Hepatocyte (in vitro differentiated cells): ENCODE data around the gene OR2T8. TPM values are rescaled to one million over a fixed set of nuclear protein-coding genes. Genes with fewer than 3 reads are reported as not detected.
"Not testable (repeated sequence)": the region's sequence is repeated elsewhere in the genome, so short reads cannot be mapped to it uniquely, and the experiment has no call there.

Source experiments
- DNase-seq: peaks from one replicate; pipeline ENCODE4 v3.0.0-alpha.2; 2016; ENCODE audit warnings: low spot score
- H2AFZ ChIP-seq: fragments of 200-600 bp; sonication (generic); 2 replicates; pipeline ENCODE4 v1.6.0; 2016; ENCODE audit warnings: antibody characterized with exemption, mild to moderate bottlenecking
- H3K27ac ChIP-seq: fragments of 200-600 bp; sonication (generic); 2 replicates; pipeline ENCODE4 v1.5.1; 2016; ENCODE audit warnings: mild to moderate bottlenecking
- H3K27me3 ChIP-seq: fragments of 200-600 bp; sonication (generic); 2 replicates; pipeline ENCODE4 v1.6.1; 2016
- H3K36me3 ChIP-seq: fragments of 200-600 bp; sonication (generic); replicated peaks from 2 replicates; pipeline ENCODE4 v1.5.1; 2016; ENCODE audit warnings: low read depth; ENCODE audit not compliant: insufficient read depth
- H3K4me1 ChIP-seq: fragments of 200-600 bp; sonication (generic); 2 replicates; pipeline ENCODE4 v1.5.1; 2016; ENCODE audit warnings: mild to moderate bottlenecking, moderate library complexity; ENCODE audit not compliant: insufficient read depth
- H3K4me2 ChIP-seq: fragments of 200-600 bp; sonication (generic); 2 replicates; pipeline ENCODE4 v1.6.0; 2016
- H3K4me3 ChIP-seq: fragments of 200-600 bp; sonication (generic); 2 replicates; pipeline ENCODE4 v1.5.1; 2016; ENCODE audit warnings: mild to moderate bottlenecking
- H3K79me2 ChIP-seq: fragments of 200-600 bp; sonication (generic); 2 replicates; pipeline ENCODE4 v1.6.0; 2017; ENCODE audit warnings: mild to moderate bottlenecking
- H3K9me2 ChIP-seq: fragments of 200-600 bp; sonication (generic); replicated peaks from 2 replicates; pipeline ENCODE4 v1.6.0; 2017; ENCODE audit warnings: mild to moderate bottlenecking; ENCODE audit not compliant: insufficient read depth
- H3K9me3 ChIP-seq: fragments of 200-600 bp; sonication (generic); 2 replicates; pipeline ENCODE4 v1.5.1; 2016; ENCODE audit warnings: low read depth, mild to moderate bottlenecking
- H4K20me1 ChIP-seq: fragments of 200-600 bp; sonication (generic); 2 replicates; pipeline ENCODE4 v1.6.0; 2016; ENCODE audit warnings: mild to moderate bottlenecking; ENCODE audit not compliant: insufficient read depth, poor library complexity, severe bottlenecking
- EZH2 ChIP-seq: fragments of 200-600 bp; sonication (generic); IDR thresholded peaks from 2 replicates; pipeline ENCODE4 v1.6.1; 2016; ENCODE audit warnings: antibody characterized with exemption, mild to moderate bottlenecking, borderline replicate concordance
- EZH2phosphoT487 ChIP-seq: fragments of 200-600 bp; sonication (generic); IDR thresholded peaks from one replicate; pipeline ENCODE4 v1.6.1; 2018; ENCODE audit warnings: antibody characterized with exemption, mild to moderate bottlenecking, low read depth, moderate library complexity; ENCODE audit not compliant: unreplicated experiment, severe bottlenecking
- WGBS: methylation state at CpG from one replicate; pipeline ENCODE4 v1.1.6; 2016; ENCODE audit warnings: low lambda C conversion rate; ENCODE audit errors: missing lambda C conversion rate; 5-methylcytosine and 5-hydroxymethylcytosine counted together
- polyA plus RNA-seq: library from polyadenylated mRNA; unstranded; fragments of >200 nt; fragmentation: Nextera tagmentation; extraction: Ambion mirVana; gene quantifications from 2 replicates; pipeline ENCODE4 v1.2.1, GENCODE V29; 2016
- total RNA-seq: library from RNA; depleted of rRNA; stranded (reverse); fragments of >200 nt; gene quantifications from 2 replicates; pipeline ENCODE4 v1.2.3, GENCODE V29; 2014
- TF ChIP-seq, protein P1 (sequence below): fragments of 200-600 bp; sonication (generic); IDR thresholded peaks from 2 replicates; pipeline ENCODE4 v1.5.1; 2016; ENCODE audit warnings: antibody characterized with exemption, mild to moderate bottlenecking; ENCODE audit not compliant: poor library complexity

Gene OR2T8
- total and polyA plus RNA-seq, 2 experiments from 2014 or later = not detected

DNA sequence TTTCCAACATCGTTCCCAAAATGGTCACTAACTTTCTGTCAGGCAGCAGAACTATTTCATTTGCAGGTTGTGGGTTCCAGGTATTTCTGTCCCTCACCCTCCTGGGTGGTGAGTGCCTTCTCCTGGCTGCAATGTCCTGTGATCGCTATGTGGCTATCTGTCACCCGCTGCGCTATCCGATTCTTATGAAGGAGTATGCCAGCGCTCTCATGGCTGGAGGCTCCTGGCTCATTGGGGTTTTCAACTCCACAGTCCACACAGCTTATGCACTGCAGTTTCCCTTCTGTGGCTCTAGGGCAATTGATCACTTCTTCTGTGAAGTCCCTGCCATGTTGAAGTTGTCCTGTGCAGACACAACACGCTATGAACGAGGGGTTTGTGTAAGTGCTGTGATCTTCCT lies 13.9 kb downstream of the OR2T8 start:
- no peak overlapping the region for H3K27ac ChIP-seq
- no peak overlapping the region for H3K4me3 ChIP-seq
- no peaks in the 10 kb centered on the region for H3K9me2 ChIP-seq
- no peaks in the 10 kb centered on the region for H3K4me1 ChIP-seq
- no peak for TF ChIP-seq EZH2
- no peak for TF ChIP-seq EZH2phosphoT487
- TF ChIP-seq, protein P1, sequence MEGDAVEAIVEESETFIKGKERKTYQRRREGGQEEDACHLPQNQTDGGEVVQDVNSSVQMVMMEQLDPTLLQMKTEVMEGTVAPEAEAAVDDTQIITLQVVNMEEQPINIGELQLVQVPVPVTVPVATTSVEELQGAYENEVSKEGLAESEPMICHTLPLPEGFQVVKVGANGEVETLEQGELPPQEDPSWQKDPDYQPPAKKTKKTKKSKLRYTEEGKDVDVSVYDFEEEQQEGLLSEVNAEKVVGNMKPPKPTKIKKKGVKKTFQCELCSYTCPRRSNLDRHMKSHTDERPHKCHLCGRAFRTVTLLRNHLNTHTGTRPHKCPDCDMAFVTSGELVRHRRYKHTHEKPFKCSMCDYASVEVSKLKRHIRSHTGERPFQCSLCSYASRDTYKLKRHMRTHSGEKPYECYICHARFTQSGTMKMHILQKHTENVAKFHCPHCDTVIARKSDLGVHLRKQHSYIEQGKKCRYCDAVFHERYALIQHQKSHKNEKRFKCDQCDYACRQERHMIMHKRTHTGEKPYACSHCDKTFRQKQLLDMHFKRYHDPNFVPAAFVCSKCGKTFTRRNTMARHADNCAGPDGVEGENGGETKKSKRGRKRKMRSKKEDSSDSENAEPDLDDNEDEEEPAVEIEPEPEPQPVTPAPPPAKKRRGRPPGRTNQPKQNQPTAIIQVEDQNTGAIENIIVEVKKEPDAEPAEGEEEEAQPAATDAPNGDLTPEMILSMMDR = no peak
- H3K79me2 ChIP-seq = no peaks in the 10 kb centered on the region
- WGBS = 91% methylated on average over 8 of the region's 8 CpGs
- no peak overlapping the region for H2AFZ ChIP-seq
- H3K9me3 ChIP-seq = peaks cover 7% of the 10 kb centered on the region
- no peak for DNase-seq
- no peaks in the 10 kb centered on the region for H3K36me3 ChIP-seq
- H4K20me1 ChIP-seq = no peaks in the 10 kb centered on the region
- H3K4me2 ChIP-seq = no peak overlapping the region
- no peaks in the 10 kb centered on the region for H3K27me3 ChIP-seq

DNA sequence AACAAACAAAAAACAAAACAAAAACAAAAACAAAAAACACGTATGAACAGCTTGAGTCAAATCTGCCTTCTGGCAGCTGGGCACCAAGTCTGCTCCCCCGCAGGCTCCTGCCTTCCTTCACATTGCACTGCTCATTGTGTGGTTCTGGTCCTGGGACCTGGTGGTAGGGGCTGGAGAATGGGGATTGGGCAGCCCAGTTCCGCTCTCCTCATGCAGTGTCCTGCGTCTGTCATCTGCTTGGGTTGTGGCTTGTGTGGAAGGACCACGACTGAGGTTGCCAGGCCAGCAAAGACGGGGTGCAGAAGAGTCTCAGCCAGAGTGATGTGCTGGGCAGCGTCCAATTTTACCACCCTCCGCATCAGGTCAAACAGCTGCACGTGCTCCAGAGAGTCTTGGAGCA lies 15.7 kb downstream of the OR2T8 start:
- DNase-seq = no peak
- Histone ChIP-seq H2AFZ (no peak overlapping the region), H3K9me3 (peaks cover 5% of the 10 kb centered on the region), H3K4me2 (no peak overlapping the region), H3K27ac (no peak overlapping the region), H3K27me3 (no peaks in the 10 kb centered on the region), H3K79me2 (no peaks in the 10 kb centered on the region), H3K36me3 (no peaks in the 10 kb centered on the region), H3K4me1 (no peaks in the 10 kb centered on the region), H3K4me3 (no peak overlapping the region), H4K20me1 (no peaks in the 10 kb centered on the region), H3K9me2 (no peaks in the 10 kb centered on the region)
- TF ChIP-seq EZH2phosphoT487 (no peak), EZH2 (no peak)
- 83% methylated on average over 9 of the region's 9 CpGs for WGBS

DNA sequence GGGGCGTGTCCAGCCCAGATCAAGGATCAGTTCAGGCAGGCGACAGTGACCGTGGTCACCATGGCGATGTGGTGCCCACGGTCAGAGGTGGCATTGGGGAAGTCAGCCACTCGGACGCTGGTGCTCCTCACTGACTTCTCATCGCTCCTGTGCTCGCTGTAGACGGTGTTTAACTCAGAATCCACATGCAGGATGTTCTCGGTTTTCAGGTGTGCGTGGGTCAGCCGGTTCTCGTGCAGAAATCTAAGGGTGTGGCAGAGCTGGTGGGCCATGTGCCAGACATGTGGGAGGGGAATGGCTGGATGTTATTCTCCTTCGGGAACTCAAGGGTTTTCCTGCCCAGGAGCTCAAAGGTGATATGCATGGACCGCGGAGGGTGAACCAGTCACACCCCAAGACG lies 16.4 kb downstream of the OR2T8 start:
- H3K27me3 ChIP-seq = no peaks in the 10 kb centered on the region
- DNase-seq = no peak
- H4K20me1 ChIP-seq = no peaks in the 10 kb centered on the region
- WGBS = 87% methylated on average over 18 of the region's 18 CpGs
- H3K79me2 ChIP-seq = no peaks in the 10 kb centered on the region
- H3K27ac ChIP-seq = no peak overlapping the region
- H3K9me2 ChIP-seq = no peaks in the 10 kb centered on the region
- H2AFZ ChIP-seq = no peak overlapping the region
- H3K36me3 ChIP-seq = no peaks in the 10 kb centered on the region
- no peak for TF ChIP-seq EZH2
- TF ChIP-seq, protein P1 = no peak
- TF ChIP-seq EZH2phosphoT487 = no peak
- H3K4me1 ChIP-seq = no peaks in the 10 kb centered on the region
- no peaks in the 10 kb centered on the region for H3K9me3 ChIP-seq
- no peak overlapping the region for H3K4me3 ChIP-seq
- no peak overlapping the region for H3K4me2 ChIP-seq

DNA sequence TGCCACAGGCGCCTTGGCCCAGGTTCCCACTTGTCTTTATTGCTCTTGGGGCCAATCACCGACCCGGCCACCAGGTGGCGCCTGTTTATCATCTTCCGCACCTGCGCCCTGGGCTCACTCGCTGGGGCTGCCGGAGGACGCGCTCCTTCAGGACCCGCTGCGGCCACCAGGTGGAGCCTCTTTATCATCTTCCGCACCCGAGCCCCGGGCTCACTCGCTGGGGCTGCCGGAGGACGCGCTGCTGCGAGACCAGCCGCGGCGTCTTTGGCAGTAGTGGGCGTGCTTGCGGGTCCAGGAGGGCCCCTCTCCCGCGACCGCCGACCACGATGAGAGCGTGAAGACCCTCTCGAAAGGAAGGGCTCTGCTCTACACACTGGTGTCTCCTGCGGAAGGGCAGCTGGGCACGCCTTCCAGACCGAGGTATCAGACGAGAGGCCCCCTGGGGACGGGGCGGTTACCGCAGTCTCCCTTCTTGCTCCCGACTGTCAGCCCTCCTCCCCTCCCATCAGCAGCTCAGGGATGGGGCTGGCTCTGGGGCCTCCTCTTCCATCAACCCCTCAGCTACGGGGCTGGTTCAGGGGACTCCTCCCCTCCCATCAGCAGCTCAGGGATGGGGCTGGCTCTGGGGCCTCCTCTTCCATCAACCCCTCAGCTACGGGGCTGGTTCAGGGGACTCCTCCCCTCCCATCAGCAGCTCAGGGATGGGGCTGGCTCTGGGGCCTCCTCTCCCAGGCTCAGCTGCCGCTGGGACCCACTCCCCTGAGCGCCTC lies 17.1 kb downstream of the OR2T8 start:
- DNase-seq, H3K4me2 ChIP-seq, H3K4me3 ChIP-seq, H3K9me2 ChIP-seq, H4K20me1 ChIP-seq, H3K27me3 ChIP-seq, H3K79me2 ChIP-seq, H3K27ac ChIP-seq, H2AFZ ChIP-seq, H3K9me3 ChIP-seq, H3K36me3 ChIP-seq, H3K4me1 ChIP-seq: not testable (repeated sequence)
- WGBS = 51% methylated on average over 40 of the region's 44 CpGs
